HL-60 (cell line): ENCODE measurements around the gene SAMD5.

Experiments used
- CTCF ChIP-seq: IDR thresholded peaks from one replicate; pipeline ENCODE4 v1.5.1; 2011; ENCODE audit warnings: low read length, control low read depth, inconsistent platforms; ENCODE audit not compliant: insufficient read depth
- GABPA ChIP-seq: IDR thresholded peaks from 2 replicates; pipeline ENCODE4 v1.6.1; 2012; ENCODE audit warnings: low read depth

- TF ChIP-seq CTCF (no peak), GABPA (no peak)
These were observed 4.9 kb upstream of the SAMD5 start for GRCh38 chr6:147503587-147503986.
